HG03108 (cell line): ENCODE measurements around the gene RHOBTB1.
"Not testable (repeated sequence)": the region's sequence is repeated elsewhere in the genome, so short reads cannot be mapped to it uniquely, and the experiment has no call there.

Experiments used
- ATAC-seq: cut with Tn5 transposase; IDR thresholded peaks from one replicate; pipeline ENCODE4 v1.9.1; 2021; ENCODE audit warnings: moderate library complexity; ENCODE audit not compliant: unreplicated experiment

Gene RHOBTB1, protein sequence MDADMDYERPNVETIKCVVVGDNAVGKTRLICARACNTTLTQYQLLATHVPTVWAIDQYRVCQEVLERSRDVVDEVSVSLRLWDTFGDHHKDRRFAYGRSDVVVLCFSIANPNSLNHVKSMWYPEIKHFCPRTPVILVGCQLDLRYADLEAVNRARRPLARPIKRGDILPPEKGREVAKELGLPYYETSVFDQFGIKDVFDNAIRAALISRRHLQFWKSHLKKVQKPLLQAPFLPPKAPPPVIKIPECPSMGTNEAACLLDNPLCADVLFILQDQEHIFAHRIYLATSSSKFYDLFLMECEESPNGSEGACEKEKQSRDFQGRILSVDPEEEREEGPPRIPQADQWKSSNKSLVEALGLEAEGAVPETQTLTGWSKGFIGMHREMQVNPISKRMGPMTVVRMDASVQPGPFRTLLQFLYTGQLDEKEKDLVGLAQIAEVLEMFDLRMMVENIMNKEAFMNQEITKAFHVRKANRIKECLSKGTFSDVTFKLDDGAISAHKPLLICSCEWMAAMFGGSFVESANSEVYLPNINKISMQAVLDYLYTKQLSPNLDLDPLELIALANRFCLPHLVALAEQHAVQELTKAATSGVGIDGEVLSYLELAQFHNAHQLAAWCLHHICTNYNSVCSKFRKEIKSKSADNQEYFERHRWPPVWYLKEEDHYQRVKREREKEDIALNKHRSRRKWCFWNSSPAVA

DNA sequence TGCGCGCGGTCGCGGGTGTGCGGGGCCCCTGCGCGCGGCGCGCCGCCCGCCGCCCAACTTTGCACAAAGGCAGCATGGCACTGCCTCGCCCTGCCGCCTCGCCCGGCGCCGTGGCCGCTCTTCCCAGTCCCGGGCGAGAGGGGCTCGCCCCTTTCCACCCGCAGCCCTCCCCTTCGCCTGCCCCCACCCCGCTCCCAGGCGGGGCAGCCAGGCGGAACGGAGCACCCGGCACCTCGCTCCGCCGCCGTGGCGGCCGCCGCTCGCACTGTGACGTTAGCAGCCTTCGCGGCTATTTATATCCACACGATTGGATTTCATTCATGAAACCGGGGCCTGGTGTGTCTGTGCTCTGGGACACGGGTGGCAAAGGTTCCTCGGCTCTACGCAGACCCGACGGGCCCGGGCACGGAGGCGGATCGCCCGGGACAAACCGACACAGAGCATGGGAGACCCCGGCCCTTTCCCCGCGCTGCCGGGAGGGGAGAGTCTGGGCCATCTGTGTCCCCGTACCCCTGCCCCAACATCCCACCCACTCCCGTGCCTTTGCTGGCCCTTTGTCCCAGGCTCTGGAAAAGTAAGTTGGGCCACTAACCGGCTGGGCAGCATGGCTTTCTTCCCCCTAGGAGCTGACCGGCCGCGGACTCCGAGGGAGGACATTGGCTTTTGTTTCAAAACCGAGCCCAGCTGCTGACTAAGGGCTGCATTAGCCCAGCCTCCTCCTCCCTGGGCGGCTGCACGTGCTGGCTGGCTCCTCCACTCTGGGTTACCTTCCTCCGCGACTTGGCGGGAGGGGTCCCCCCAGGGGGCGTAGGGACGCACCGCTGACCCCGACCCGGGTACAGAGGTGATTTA, at the start of gene RHOBTB1:
Gene RHOBTB1 (minus strand): TSS at position 128 of the 852 bp plus-strand sequence. CDS start 32,643 bp downstream, outside the sequence.
- ATAC-seq, result peak; percentile 36

GRCh38 chr10:60992636-60993035, 48.7 kb upstream of the RHOBTB1 start:
- ATAC-seq, result no peak

DNA sequence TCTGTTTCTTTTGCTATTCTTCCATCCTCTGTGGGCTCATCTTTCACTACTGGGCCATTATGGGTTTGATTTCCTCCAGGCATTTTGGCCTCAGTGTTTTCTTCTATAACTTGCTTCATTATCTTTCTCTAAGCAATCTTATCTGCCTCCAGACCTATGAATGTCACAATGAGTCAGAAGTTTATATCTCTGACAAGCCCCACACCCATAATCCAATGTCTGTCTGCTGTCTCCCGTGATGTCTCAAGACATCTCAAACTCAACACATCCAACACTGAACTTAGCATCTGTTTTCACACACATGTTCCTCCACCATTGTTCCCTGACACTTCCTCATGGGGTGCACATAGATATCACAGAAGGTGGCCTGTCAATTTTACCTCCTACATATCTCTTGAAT, 46.7 kb upstream of the RHOBTB1 start:
- no peak for ATAC-seq

DNA sequence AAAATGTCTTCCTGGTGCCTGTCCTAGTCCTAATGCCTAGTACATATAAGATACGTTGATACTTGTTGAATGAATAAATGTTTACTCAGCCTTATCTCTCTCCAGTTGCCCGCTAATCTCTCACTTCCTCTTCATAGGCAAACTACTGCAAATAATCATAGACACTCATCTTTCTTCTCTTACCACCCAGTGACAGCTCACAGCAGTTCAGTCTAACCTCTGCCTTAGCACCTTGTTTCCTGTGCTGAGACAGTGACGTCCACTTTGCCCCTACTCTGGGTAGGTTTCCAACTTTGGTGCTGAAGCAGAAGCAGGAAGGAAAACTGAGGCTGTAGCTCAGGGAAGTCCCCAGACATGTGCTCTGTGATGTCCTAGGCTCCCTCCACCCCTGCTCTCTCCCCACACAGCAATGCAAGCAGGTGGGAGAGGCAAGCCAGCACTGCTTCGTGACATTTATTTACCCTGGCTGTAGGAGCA, 45.5 kb upstream of the RHOBTB1 start:
- peak; percentile 67 for ATAC-seq

DNA sequence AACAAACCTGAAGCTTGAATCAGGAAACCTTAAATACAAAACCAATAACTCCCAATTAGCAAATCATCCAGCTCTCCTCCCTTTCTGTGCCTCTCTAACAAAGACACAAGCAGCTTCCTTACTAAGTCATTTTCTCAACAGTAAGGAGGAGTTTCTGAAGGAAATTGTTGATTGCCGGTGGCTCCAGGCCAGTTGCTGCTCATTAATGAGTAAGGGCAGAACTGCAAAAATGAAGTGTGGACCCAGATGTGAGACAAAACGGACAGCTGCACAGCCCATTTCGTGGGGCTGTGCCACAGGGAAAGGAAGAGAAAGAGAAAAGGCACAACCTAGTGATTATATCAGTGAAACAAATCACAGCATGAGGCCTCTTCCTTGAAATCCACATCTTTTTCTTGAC, 42.8 kb upstream of the RHOBTB1 start:
- ATAC-seq, result no peak

DNA sequence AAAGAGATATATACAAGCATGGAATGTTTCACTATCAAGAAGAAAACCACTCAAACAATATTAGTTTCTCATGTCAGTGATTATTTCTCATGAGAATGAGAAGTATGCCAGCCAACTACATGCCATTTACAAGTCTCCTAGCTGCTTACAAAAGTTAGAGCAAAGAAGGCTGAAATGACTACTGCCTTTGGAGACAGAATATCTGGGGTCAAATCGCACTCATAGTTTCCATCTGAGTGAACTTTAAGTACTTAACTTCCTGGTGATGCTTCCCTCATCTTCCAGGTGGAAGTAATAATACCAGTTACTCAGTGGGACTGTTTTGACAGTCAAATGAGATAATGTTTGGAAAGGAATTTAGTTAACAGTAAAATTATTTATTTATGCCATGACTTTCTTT, 42.0 kb upstream of the RHOBTB1 start:
- no peak for ATAC-seq

GRCh38 chr10:60980997-60981396, 37.0 kb upstream of the RHOBTB1 start:
- no peak for ATAC-seq

DNA sequence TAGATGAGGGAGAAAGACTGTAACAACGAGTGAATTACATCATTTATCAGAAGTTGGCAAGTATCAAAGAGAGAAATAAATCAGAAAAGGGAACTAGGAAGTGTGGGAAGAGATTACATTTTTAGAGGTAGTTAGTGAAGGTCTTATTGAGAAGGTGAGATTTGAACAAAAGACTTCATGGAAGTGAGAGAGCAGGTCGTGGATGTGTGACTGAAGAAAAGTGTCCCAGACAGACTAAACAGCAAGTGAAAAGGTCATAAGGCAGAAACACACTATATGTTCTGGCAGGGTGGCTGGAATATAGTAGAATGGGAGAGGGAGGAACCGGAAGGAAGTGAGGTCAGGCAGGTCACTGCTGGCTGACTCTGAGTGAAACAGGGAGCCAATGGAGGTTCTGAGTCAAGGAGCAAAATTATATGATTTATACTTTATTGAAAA, 35.7 kb upstream of the RHOBTB1 start:
- ATAC-seq, result no peak

DNA sequence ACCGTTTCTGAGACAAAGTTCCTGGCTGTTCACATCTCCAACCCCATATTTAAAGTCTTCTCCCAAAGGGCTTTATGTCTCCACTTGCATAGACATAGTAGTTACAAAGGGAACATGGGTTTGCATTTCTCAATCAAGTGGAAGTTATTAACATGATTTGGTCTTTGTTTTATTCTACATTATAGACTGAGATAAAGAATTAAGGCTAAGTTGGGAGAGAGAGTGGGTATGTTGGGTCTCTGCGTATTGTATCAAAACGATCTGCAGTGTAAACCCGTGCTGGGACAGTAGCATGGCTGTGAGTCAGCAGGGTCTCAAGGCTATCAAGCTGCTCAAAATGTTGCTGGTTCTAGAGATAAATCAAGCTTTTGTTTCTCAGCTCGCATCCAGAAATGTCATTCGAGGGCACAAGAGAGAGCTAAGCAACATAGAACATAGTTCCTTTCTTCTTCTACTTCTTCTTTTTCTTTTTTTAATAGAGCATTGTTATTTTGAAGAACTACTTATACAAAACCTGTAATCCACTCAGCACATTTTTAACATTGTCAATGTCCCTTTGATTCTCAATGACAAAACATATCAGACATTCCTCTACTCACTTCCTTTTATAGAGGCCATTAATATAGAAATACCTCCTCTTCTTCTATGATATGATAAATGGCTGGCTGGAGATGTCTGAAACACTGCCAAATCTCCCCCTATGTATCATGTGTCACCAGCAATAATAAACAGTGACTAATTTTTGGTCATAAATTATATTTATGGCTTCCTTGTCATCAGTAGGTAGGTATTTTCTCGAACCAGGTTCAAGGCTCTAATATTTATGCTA, 34.5 kb upstream of the RHOBTB1 start:
- ATAC-seq, result no peak

DNA sequence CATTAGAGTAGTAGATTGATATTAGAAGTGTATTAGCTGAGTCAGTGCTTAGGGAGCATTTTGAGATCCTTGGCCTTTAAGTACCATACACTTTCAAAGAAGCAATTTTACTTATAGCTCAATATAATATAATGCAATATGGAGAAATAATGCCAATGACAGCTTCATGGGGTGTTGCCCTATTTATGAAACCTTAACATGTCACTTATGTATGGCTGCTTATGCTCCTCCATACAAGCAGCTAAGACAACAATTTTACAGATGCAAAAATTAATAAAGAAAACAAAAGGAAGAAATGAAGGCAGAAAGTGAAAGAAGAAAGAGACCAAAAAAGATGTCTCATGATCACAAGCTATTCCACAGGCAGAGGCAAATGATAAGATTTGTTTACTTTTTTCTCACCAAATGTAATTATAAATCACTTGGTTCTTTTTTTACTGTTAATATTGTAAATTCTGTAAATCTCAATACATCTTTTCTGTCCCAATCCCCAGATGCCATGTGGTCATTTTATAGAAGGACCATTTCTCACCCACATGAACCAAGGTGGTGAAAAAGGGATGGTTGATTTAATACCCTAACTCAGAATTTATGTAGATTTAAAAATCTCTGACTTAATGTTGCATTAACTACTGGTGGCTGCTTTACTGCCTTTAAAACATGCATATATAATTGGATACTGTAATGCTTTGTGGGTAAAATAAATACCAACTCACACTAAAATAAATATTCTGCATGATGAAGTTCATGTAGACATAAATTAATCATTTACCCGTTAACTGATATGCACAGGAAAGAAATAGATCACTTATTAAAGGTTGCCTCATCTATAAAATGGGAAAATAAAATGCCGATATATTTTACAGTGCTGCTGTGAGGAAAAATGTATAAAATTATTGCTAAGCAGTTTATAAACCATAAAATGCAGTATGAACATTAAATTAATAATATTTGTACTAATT, 33.5 kb upstream of the RHOBTB1 start:
- ATAC-seq, result no peak

GRCh38 chr10:60976687-60977086, 32.7 kb upstream of the RHOBTB1 start:
- no peak for ATAC-seq

DNA sequence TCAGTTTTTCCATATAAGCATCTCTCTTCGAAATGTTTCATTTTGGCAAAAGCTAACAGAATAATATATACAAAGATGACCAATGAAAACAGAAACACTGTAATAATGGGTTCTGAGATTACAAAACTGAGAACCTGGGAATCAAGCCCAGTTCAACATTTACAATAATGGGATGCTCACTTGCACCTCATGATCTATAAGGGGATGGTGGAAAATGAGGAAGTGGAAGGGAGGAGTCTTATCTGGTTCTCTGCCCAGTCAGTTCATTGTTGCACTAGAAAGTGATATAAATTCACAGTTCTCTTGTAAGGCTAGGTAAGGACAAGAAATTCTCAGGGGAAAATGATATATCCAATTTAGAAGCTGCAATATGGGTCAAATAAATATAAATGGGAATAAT, 31.7 kb upstream of the RHOBTB1 start:
- no peak for ATAC-seq

GRCh38 chr10:60974463-60975149, 30.6 kb upstream of the RHOBTB1 start:
- no peak for ATAC-seq

DNA sequence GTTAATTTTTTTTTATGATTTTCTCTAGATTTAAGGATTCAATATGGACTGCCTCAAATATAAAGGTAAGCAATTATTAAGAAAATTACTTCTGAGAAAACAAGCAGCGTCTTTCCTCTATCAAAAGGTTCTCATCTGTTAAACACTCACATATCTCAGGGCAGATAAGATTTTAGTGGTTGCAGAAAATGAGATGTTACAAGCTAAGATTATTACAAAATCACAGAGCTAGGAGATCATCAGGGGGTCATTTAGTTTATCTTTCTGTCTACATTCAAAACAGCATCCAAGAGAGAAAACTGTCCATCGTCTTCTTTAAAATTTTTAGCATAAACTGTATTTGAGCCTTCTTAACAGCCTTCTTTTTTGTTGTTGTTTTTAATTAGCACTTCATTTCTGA, 29.1 kb upstream of the RHOBTB1 start:
- no peak for ATAC-seq

DNA sequence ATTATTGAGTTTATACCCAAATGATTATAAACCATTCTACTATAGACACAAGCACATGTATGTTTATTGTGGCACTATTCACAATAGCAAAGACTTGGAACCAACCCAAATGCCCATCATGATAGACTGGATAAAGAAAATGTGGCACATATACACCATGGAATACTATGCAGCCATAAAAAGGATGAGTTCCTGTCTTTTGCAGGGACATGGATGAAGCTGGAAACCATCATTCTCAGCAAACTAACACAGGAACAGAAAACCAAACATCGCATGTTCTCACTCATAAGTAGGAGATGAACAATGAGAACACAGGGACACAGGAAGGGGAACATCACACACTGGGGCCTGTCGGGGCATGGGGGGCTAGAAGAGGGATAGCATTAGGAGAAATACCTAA, 28.2 kb upstream of the RHOBTB1 start:
- not testable (repeated sequence) for ATAC-seq

GRCh38 chr10:60970526-60970925, 26.5 kb upstream of the RHOBTB1 start:
- ATAC-seq, result no peak

DNA sequence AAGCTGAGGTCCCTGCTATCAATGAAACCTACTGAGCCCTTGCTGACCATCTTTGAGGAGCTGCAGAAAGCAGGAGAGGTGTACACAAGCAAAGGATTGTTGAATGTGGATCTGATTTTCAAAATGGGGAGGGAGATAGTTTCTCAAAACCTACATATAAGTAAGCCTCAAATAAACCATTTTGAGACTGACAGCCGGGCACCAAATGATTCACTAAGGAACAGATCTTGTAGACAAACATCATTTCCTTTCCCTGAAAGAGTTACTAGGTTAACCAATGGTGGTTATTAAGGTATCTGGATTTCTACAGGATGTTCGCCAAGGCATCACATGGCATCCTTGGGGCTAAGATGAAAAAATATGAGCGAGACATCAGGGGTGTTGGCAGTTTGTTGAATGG, 24.5 kb upstream of the RHOBTB1 start:
- ATAC-seq, result no peak

DNA sequence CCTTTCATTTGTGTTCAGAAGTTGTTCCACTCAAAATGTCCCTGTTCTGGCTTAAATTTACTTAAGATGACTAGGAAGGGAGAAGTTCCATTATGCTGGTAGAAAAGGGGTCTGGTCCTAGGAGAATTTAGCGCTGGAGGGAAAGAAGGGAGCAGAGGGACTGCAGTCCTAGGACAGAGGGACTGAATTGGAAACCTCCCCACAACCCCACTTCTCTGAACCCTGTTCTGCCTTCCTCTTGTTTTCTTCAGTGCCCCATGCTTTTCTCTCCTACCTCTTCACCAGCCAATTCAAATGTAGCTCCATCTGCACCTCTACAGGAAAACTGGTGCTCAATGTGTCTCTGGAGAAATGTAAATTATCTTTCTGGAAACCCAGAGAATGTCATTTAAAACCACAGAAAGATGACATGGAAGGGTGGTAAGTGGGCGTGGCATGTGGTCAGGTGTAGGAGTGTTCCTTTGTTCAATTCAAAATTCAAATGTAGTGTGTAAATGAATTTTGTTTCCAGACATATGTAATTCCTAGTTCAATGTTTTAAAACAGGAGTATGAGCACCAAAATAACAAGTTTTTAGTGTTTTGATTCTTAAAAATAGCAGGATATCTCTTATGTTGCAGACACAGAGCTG, 24.0 kb upstream of the RHOBTB1 start:
- no peak for ATAC-seq
